GM23248 (cell line): ENCODE measurements around the gene MAP3K1.

ENCODE experiments used
- EZH2 ChIP-seq: fragments of 200-600 bp; sonication (generic); IDR thresholded peaks from 2 replicates; pipeline ENCODE4 v1.6.1; 2018; ENCODE audit warnings: antibody characterized with exemption, mild to moderate bottlenecking; ENCODE audit not compliant: insufficient read depth, poor library complexity, severe bottlenecking
- EZH2phosphoT487 ChIP-seq: fragments of 200-600 bp; sonication (generic); IDR thresholded peaks from 2 replicates; pipeline ENCODE4 v1.6.1; 2018; ENCODE audit warnings: antibody characterized with exemption, moderate library complexity, mild to moderate bottlenecking, low read depth; ENCODE audit not compliant: insufficient read depth

DNA sequence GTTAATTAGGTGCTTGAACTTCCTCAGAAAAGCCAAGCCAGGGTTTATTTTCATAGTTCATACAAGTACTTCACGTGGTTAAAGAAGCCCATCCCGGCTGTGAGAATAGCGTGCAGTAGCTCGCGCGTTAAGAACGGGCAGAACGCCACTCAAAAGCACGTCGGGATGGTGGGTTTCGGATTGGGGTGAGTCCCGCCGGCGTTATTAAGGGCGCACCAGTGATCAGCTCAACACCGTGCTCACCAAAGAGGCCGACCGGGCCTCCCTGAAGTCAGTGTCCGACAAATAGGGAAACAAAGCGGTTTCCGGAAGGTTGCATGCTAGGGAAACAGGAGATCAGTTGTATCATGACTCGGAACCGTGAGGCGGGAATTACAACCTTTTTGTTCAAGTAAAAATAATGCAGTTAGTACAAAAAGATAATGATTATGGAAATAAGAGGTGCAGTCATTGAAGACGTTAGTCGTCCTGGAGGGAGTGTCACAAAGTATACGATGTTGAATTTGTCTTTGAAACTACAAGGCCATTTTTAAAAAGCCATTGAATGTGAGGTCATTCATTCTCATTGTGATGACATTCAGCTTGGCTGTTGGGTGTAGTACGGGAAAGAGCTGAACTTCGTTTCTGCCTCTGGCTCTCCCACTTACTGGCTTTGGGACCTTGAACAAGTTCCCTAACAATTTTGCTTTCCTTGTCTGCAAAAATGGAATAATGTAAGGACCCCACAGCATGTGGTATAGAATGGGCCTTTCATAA is 95.0 kb downstream of the MAP3K1 start:
- TF ChIP-seq EZH2phosphoT487 (no peak), EZH2 (no peak)
